ENCODE data around the gene TTC3. TPM values are rescaled to one million over a fixed set of nuclear protein-coding genes. Genes with fewer than 3 reads are reported as not detected.

Gene TTC3
- total RNA-seq, 1 donor from 2014 or later, result 74.1 TPM

GRCh38 chr21:37071561-37072273 is 1.3 kb upstream of the TTC3 start:
- peak overlapping the region; percentile 52 for H3K4me3 ChIP-seq (ENCODE audit: low read depth, low read length)
- no peak for TF ChIP-seq CTCF (conservative IDR thresholded peaks at IDR 0.05; ENCODE audit: low read depth, low read length)

DNA sequence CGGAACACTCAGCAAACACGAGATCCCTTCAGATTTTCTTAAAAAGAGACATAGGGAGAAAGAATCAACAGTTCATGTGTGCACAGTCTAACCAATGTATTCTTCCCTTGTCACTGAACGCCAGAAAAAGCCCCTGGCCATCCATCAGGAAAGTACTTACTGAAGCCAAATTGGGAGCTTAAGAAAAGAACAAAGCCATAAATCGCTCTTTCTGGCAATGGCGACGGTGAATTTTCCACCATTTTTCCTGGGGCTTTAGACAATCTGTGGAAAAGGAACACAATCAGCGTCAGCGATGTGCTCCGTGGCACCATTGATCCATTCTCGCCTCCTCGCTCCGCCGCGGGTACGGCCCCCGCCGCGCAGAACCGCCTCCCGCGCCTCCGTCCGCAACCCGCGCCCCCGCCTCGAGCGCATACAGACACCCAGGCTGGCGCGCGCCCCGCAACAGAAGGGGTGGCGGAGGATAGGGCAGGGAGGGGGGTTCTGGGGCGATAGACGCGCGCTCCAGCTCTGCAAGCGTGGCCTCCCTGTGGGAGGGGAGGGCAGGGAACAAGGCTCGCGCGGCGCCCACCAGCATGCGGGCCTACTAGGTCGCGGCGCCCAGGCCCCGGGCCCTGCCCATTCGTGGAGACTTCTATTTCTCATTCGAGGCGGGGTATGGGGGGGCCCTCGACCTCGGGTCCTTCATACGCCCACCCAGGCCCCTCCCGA is 623 bp upstream of the TTC3 start:
- no peak for TF ChIP-seq CTCF (conservative IDR thresholded peaks at IDR 0.05; ENCODE audit: low read depth, low read length)
- DNase-seq (ENCODE audit: low read depth), result peak; percentile 13
- H3K4me3 ChIP-seq (ENCODE audit: low read depth, low read length), result peak overlapping the region; percentile 52

More at GRCh38 chr21:37071561-37072273, 1.3 kb upstream of the TTC3 start:
- DNase-seq (ENCODE audit: low read depth), result peak; percentile 12

DNA sequence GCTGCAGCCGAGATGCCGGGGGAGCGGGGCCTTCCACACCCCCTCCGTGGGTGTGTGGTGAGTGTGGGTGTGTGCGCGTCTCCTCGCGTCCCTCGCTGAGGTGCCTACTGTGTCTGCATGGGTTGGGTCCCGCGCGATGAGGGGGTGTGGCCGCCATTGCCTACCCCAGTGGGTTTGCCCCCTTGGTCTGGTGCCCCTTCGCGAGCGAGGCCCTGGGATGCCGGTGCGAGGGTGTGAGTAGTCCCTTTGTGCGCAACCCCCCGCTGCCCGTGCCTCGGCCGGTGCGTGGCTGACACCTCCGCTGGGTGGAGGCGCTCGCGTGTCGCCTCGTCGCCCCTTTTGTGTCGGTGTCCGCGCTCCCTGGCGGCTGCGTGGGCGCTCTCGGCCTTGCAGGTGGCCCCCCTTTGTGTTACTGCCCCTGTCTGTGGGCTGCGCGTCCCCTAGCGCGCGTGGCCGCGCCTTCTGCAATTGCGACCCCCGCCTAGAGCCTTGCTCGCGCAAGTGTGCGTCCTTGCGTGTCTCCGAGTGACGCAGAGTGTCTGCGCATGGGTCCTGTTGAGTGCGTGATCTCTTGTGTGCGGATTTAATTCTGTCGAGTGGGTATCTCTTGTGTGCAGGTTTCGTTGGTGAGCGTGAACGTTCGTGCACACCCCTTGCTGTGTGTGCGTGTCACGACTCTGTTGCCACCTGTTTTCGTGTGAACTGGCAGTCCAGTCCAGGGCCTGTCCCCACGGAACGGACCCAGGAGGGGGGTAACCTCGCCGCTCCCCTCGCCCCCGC is 553 bp downstream of the TTC3 start:
- DNase-seq (ENCODE audit: low read depth), result no peak
- H3K4me3 ChIP-seq (ENCODE audit: low read depth, low read length), result peak overlapping the region; percentile 90
- no peak for TF ChIP-seq CTCF (conservative IDR thresholded peaks at IDR 0.05; ENCODE audit: low read depth, low read length)

GRCh38 chr21:37074197-37074510 is 1.1 kb downstream of the TTC3 start:
- H3K4me3 ChIP-seq (ENCODE audit: low read depth, low read length), result peak overlapping the region; percentile 90
- no peak for DNase-seq (ENCODE audit: low read depth)
- TF ChIP-seq CTCF (conservative IDR thresholded peaks at IDR 0.05; ENCODE audit: low read depth, low read length), result no peak

- no peak for TF ChIP-seq CTCF (conservative IDR thresholded peaks at IDR 0.05; ENCODE audit: low read depth, low read length)
- H3K4me3 ChIP-seq (ENCODE audit: low read depth, low read length), result peak overlapping the region; percentile 90
- DNase-seq (ENCODE audit: low read depth), result no peak
These were observed 1.5 kb downstream of the TTC3 start for GRCh38 chr21:37074546-37074945.

GRCh38 chr21:37075214-37075770 is 2.2 kb downstream of the TTC3 start:
- H3K4me3 ChIP-seq (ENCODE audit: low read depth, low read length), result no peak overlapping the region

More at GRCh38 chr21:37075214-37075770, 2.2 kb downstream of the TTC3 start:
- TF ChIP-seq CTCF (conservative IDR thresholded peaks at IDR 0.05; ENCODE audit: low read depth, low read length), result no peak
- DNase-seq (ENCODE audit: low read depth), result no peak
